Hepatocyte (in vitro differentiated cells): ENCODE results near the gene GAS1. TPM values are rescaled to one million over a fixed set of nuclear protein-coding genes. Genes with fewer than 3 reads are reported as not detected.

ENCODE experiments used
- DNase-seq: peaks from one replicate; pipeline ENCODE4 v3.0.0-alpha.2; 2016; ENCODE audit warnings: low spot score
- H2AFZ ChIP-seq: fragments of 200-600 bp; sonication (generic); 2 replicates; pipeline ENCODE4 v1.6.0; 2016; ENCODE audit warnings: antibody characterized with exemption, mild to moderate bottlenecking
- H3K27ac ChIP-seq: fragments of 200-600 bp; sonication (generic); 2 replicates; pipeline ENCODE4 v1.5.1; 2016; ENCODE audit warnings: mild to moderate bottlenecking
- H3K27me3 ChIP-seq: fragments of 200-600 bp; sonication (generic); 2 replicates; pipeline ENCODE4 v1.6.1; 2016
- H3K36me3 ChIP-seq: fragments of 200-600 bp; sonication (generic); replicated peaks from 2 replicates; pipeline ENCODE4 v1.5.1; 2016; ENCODE audit warnings: low read depth; ENCODE audit not compliant: insufficient read depth
- H3K4me1 ChIP-seq: fragments of 200-600 bp; sonication (generic); 2 replicates; pipeline ENCODE4 v1.5.1; 2016; ENCODE audit warnings: mild to moderate bottlenecking, moderate library complexity; ENCODE audit not compliant: insufficient read depth
- H3K4me2 ChIP-seq: fragments of 200-600 bp; sonication (generic); 2 replicates; pipeline ENCODE4 v1.6.0; 2016
- H3K4me3 ChIP-seq: fragments of 200-600 bp; sonication (generic); 2 replicates; pipeline ENCODE4 v1.5.1; 2016; ENCODE audit warnings: mild to moderate bottlenecking
- H3K79me2 ChIP-seq: fragments of 200-600 bp; sonication (generic); 2 replicates; pipeline ENCODE4 v1.6.0; 2017; ENCODE audit warnings: mild to moderate bottlenecking
- H3K9me2 ChIP-seq: fragments of 200-600 bp; sonication (generic); replicated peaks from 2 replicates; pipeline ENCODE4 v1.6.0; 2017; ENCODE audit warnings: mild to moderate bottlenecking; ENCODE audit not compliant: insufficient read depth
- H3K9me3 ChIP-seq: fragments of 200-600 bp; sonication (generic); 2 replicates; pipeline ENCODE4 v1.5.1; 2016; ENCODE audit warnings: low read depth, mild to moderate bottlenecking
- H4K20me1 ChIP-seq: fragments of 200-600 bp; sonication (generic); 2 replicates; pipeline ENCODE4 v1.6.0; 2016; ENCODE audit warnings: mild to moderate bottlenecking; ENCODE audit not compliant: insufficient read depth, poor library complexity, severe bottlenecking
- EZH2 ChIP-seq: fragments of 200-600 bp; sonication (generic); IDR thresholded peaks from 2 replicates; pipeline ENCODE4 v1.6.1; 2016; ENCODE audit warnings: antibody characterized with exemption, mild to moderate bottlenecking, borderline replicate concordance
- EZH2phosphoT487 ChIP-seq: fragments of 200-600 bp; sonication (generic); IDR thresholded peaks from one replicate; pipeline ENCODE4 v1.6.1; 2018; ENCODE audit warnings: antibody characterized with exemption, mild to moderate bottlenecking, low read depth, moderate library complexity; ENCODE audit not compliant: unreplicated experiment, severe bottlenecking
- WGBS: methylation state at CpG from one replicate; pipeline ENCODE4 v1.1.6; 2016; ENCODE audit warnings: low lambda C conversion rate; ENCODE audit errors: missing lambda C conversion rate; 5-methylcytosine and 5-hydroxymethylcytosine counted together
- polyA plus RNA-seq: library from polyadenylated mRNA; unstranded; fragments of >200 nt; fragmentation: Nextera tagmentation; extraction: Ambion mirVana; gene quantifications from 2 replicates; pipeline ENCODE4 v1.2.1, GENCODE V29; 2016
- total RNA-seq: library from RNA; depleted of rRNA; stranded (reverse); fragments of >200 nt; gene quantifications from 2 replicates; pipeline ENCODE4 v1.2.3, GENCODE V29; 2014
- TF ChIP-seq, protein P1 (sequence below): fragments of 200-600 bp; sonication (generic); IDR thresholded peaks from 2 replicates; pipeline ENCODE4 v1.5.1; 2016; ENCODE audit warnings: antibody characterized with exemption, mild to moderate bottlenecking; ENCODE audit not compliant: poor library complexity

GAS1 gene
- total and polyA plus RNA-seq, 2 experiments from 2014 or later: 61.3 to 101 TPM

DNA sequence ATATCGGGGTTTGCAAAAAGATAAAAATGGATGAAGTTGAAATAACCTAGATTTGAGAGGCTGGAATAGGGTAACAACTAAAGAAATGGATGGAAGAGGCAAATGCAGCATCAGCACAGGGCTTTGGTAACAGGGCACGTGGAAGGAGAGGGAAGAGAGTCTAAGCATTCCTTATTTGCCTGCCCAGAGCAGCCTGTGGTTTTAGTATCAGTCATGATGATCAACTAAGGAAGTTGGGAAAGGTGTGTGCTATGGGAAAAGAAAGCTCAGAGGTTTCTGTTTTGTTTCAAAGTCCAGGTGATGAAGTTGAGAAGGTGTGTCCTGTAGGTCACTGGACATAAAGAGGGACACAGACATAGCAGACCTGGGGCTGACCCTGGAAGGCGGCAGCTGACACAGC lies 28.8 kb downstream of the GAS1 start:
- H3K4me3 ChIP-seq: no peak overlapping the region
- H3K36me3 ChIP-seq: no peaks in the 10 kb centered on the region
- no peak for DNase-seq
- H3K79me2 ChIP-seq: no peaks in the 10 kb centered on the region
- no peaks in the 10 kb centered on the region for H3K4me1 ChIP-seq
- no peak overlapping the region for H3K27ac ChIP-seq
- TF ChIP-seq EZH2: no peak
- TF ChIP-seq EZH2phosphoT487: no peak
- TF ChIP-seq, protein P1, sequence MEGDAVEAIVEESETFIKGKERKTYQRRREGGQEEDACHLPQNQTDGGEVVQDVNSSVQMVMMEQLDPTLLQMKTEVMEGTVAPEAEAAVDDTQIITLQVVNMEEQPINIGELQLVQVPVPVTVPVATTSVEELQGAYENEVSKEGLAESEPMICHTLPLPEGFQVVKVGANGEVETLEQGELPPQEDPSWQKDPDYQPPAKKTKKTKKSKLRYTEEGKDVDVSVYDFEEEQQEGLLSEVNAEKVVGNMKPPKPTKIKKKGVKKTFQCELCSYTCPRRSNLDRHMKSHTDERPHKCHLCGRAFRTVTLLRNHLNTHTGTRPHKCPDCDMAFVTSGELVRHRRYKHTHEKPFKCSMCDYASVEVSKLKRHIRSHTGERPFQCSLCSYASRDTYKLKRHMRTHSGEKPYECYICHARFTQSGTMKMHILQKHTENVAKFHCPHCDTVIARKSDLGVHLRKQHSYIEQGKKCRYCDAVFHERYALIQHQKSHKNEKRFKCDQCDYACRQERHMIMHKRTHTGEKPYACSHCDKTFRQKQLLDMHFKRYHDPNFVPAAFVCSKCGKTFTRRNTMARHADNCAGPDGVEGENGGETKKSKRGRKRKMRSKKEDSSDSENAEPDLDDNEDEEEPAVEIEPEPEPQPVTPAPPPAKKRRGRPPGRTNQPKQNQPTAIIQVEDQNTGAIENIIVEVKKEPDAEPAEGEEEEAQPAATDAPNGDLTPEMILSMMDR: no peak
- 70% methylated on average over 3 of the region's 3 CpGs for WGBS
- H3K9me2 ChIP-seq: no peaks in the 10 kb centered on the region
- peaks cover 7% of the 10 kb centered on the region for H3K27me3 ChIP-seq
- no peaks in the 10 kb centered on the region for H4K20me1 ChIP-seq
- H2AFZ ChIP-seq: no peak overlapping the region
- H3K9me3 ChIP-seq: no peaks in the 10 kb centered on the region
- H3K4me2 ChIP-seq: no peak overlapping the region

DNA sequence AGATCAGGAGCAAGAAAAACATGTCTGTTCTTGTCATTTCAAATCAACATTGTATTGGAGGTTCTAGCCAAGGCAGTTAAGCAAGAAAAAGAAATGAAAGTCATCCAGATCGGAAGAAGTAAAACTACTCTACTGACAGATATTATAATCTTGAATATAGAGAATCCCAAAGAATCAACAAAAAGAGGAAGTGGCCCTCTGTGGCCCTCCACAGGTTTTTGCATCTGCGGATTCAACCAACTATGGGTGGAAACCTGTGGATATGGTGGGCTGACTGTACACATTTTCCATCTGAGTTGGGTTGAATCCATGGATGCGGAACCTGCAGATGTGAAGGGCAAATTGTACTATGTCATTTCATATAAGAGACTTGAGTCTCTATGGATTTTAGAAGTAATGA lies 35.1 kb downstream of the GAS1 start:
- Histone ChIP-seq H3K27me3 (no peaks in the 10 kb centered on the region), H3K27ac (no peak overlapping the region), H3K4me3 (no peak overlapping the region), H3K9me3 (no peaks in the 10 kb centered on the region), H4K20me1 (no peaks in the 10 kb centered on the region), H3K79me2 (no peaks in the 10 kb centered on the region), H3K4me1 (no peaks in the 10 kb centered on the region), H2AFZ (no peak overlapping the region), H3K4me2 (no peak overlapping the region), H3K36me3 (no peaks in the 10 kb centered on the region), H3K9me2 (no peaks in the 10 kb centered on the region)
- no peak for TF ChIP-seq EZH2
- TF ChIP-seq, protein P1: no peak
- TF ChIP-seq EZH2phosphoT487: no peak
- 97% methylated on average over 3 of the region's 3 CpGs for WGBS
- no peak for DNase-seq

DNA sequence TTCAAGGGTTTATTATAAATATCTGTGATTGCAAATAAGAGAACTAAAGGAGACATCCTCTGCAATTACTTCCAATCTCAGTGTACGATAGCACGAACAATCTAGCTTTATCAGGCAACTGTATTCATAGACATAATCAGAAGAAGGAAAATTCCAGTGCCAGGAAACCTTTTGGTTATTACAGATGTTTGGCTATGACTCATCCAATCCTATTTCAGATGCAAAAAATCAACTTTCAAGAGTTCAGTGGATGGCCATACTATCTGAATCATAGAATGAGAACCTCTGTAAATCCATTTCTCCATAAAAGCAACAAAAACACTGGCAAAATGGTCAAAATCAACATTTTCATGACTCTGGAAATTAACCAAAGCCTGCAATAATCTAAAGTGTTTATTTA lies 37.9 kb downstream of the GAS1 start:
- H3K4me1 ChIP-seq: no peaks in the 10 kb centered on the region
- H3K9me3 ChIP-seq: no peaks in the 10 kb centered on the region
- H3K36me3 ChIP-seq: no peaks in the 10 kb centered on the region
- H3K9me2 ChIP-seq: no peaks in the 10 kb centered on the region
- 86% methylated on average over 2 of the region's 2 CpGs for WGBS
- H3K4me3 ChIP-seq: no peak overlapping the region
- H2AFZ ChIP-seq: no peak overlapping the region
- no peak overlapping the region for H3K27ac ChIP-seq
- peaks cover 5% of the 10 kb centered on the region for H3K27me3 ChIP-seq
- no peaks in the 10 kb centered on the region for H3K79me2 ChIP-seq
- H4K20me1 ChIP-seq: no peaks in the 10 kb centered on the region
- DNase-seq: no peak
- H3K4me2 ChIP-seq: no peak overlapping the region
- TF ChIP-seq, protein P1: no peak
- TF ChIP-seq EZH2: no peak
- no peak for TF ChIP-seq EZH2phosphoT487

DNA sequence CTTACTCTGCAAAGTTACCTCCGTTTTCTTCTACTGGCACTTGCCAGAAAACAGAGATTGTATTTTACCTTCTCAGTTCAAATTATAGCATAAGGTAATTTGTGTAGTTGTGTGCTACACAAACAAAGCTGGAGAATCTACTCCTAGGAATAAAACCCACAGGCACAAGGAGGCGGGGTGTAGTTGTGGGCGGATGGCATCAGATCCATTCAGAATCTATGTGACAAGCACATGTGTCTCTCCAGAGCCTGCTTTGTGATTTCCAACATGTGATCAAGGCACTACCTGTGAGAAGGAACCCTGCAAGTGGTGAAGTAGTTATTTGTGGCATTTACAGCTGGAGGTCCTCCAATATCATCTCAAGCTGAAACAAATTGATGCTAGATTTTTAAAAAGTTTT lies 39.0 kb downstream of the GAS1 start:
- Histone ChIP-seq H3K4me1 (peaks cover 3% of the 10 kb centered on the region), H3K4me2 (no peak overlapping the region), H3K27ac (no peak overlapping the region), H3K4me3 (no peak overlapping the region), H3K36me3 (no peaks in the 10 kb centered on the region), H2AFZ (no peak overlapping the region), H3K9me3 (no peaks in the 10 kb centered on the region), H3K9me2 (no peaks in the 10 kb centered on the region), H4K20me1 (no peaks in the 10 kb centered on the region), H3K79me2 (no peaks in the 10 kb centered on the region), H3K27me3 (peaks cover 11% of the 10 kb centered on the region)
- 93% methylated on average over 3 of the region's 3 CpGs for WGBS
- DNase-seq: no peak
- no peak for TF ChIP-seq EZH2
- TF ChIP-seq, protein P1: no peak
- no peak for TF ChIP-seq EZH2phosphoT487
